Dermis microvascular lymphatic vessel endothelial cell (primary cell): ENCODE data around the gene ASPM. TPM values are rescaled to one million over a fixed set of nuclear protein-coding genes. Genes with fewer than 3 reads are reported as not detected.
A peak's percentile ranks its signal among the peaks of the same experiment; 100 is the strongest.

Experiments used
- DNase-seq, 2 donors: peaks; one replicate each; pipeline versions ENCODE4 v3.0.0 to v3.0.0-alpha.2; 2010; ENCODE audit warnings: low read depth in 2 of 2
- total RNA-seq: library from RNA; depleted of rRNA; stranded (reverse); fragments of >200 nt; gene quantifications from 2 replicates; pipeline ENCODE4 v1.2.1, GENCODE V29; 2014

Gene ASPM, protein sequence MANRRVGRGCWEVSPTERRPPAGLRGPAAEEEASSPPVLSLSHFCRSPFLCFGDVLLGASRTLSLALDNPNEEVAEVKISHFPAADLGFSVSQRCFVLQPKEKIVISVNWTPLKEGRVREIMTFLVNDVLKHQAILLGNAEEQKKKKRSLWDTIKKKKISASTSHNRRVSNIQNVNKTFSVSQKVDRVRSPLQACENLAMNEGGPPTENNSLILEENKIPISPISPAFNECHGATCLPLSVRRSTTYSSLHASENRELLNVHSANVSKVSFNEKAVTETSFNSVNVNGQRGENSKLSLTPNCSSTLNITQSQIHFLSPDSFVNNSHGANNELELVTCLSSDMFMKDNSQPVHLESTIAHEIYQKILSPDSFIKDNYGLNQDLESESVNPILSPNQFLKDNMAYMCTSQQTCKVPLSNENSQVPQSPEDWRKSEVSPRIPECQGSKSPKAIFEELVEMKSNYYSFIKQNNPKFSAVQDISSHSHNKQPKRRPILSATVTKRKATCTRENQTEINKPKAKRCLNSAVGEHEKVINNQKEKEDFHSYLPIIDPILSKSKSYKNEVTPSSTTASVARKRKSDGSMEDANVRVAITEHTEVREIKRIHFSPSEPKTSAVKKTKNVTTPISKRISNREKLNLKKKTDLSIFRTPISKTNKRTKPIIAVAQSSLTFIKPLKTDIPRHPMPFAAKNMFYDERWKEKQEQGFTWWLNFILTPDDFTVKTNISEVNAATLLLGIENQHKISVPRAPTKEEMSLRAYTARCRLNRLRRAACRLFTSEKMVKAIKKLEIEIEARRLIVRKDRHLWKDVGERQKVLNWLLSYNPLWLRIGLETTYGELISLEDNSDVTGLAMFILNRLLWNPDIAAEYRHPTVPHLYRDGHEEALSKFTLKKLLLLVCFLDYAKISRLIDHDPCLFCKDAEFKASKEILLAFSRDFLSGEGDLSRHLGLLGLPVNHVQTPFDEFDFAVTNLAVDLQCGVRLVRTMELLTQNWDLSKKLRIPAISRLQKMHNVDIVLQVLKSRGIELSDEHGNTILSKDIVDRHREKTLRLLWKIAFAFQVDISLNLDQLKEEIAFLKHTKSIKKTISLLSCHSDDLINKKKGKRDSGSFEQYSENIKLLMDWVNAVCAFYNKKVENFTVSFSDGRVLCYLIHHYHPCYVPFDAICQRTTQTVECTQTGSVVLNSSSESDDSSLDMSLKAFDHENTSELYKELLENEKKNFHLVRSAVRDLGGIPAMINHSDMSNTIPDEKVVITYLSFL (N-terminal part only)
- total RNA-seq, result 8.1 and 26.2 TPM in 2 replicates

DNA sequence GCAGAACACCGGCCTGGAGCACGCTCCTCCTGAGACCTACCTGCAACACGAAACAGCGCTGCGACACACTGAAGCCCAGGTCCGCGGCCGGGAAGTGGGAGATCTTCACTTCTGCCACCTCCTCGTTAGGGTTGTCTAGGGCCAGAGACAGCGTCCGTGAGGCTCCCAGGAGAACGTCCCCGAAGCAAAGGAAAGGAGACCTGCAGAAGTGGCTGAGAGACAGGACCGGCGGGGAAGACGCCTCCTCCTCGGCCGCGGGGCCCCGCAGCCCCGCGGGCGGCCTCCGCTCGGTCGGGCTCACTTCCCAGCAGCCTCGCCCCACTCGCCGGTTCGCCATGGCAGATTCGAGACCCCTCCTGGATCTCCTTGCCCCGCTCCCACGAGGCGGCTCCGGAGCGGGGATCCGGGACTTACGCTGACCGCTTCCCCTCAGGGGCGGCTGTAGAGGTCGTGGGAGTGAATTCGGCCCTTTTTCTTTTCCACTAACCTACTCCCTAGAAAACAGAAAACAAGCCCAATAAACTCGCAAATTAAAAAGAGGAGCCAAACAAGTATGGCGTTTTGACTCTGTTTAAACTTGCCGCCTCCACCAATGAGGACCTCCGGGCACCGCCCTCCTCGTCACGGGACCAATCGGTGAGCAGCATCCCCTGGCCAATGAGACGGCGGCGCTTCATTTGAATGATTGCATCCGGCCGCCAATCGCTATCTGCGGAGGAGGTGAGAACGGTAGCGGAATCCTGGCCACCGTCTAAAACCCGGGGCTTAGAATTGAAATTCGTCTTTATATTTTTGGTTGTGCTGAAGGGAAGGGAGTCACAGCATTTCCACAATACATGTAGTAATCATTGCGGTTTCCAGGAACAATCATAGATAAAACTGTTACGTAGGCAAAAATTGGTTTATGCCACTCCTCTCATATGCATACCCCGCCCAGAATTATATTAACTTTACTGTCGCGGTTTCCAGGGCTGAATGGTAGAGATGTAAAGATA is at the start of gene ASPM:
Gene ASPM, minus strand, starts transcription at position 569 of the 995 bp plus-strand sequence. Its CDS starts 232 bp downstream, at position 337.
- peak; percentile 90 to 95 for DNase-seq

DNA sequence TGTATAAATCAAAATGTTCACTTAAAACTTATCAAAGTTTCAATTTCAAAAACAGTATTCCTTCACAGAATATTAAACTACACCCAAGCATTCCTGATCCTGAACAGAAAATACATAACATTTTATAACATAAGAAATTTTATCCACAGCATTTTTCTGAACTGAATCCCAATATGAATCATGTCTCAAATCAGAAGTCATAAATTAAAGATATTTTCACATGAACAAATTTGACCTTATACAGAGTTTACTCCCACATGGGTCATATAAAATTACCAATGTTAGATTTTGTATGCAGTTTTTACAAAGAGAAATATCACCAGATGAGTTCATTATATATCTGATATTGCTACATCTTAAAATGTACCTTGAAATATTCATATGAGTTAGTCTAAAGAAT is 48.6 kb upstream of the ASPM start:
- no peak for DNase-seq

DNA sequence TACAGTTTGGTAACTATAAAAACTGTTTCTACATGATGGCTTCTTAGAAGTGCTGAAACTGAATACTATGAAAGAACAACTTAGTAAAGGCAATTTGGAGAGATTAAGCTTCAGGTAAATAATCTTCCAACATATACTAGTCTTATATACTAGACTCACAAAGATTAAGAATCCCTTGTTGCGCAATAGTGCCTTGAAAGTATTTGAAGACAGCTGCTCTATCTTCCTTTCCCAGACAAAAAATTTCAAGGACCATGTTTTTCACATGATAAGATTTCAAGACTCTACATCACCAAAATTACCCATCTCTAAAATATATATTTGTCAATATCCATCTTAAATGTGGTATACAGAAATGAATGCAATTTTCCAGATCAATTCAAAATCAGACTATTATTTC is 37.7 kb upstream of the ASPM start:
- no peak for DNase-seq

DNA sequence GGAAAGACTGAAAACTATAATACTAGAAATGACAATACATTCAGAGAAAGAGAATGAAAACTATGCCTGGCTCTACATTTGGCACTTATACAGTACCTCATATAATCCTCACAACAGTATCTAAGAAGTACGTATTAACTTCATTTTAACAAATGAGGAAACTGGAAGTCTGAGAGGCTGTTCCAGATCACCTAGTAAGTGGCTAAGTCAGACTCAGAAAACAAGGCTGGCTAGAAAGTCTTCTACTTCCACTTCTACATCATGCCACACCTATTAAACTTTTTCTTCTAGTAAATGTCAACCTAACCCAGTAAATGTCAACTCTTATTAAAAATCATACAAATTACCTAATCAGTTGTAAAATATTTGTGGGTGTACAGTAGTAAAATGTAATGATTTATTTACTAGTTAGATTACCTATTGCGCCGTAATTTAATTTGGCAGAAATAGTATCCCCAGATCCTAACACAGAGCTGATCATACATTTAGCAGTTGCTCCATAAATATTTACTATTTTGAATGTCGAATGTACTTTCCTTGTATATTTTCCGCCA is 36.8 kb upstream of the ASPM start:
- DNase-seq, result no peak

DNA sequence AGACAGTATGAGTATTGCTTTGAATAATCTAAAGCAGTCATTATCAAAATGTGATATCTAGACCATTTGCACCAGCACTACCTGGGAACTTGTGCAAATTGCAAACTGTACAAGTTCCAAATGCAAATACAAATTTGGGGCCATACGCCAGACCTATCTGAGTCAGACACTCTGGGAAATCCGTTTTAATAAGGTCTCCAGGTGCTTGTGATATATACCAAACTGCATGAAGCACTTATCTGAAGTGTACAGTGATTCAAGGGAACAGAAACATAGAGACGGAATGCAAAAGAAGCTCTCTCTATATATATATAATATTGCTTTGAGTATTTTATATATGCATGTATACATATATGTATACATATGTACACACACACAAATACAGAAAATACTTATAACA is 36.2 kb upstream of the ASPM start:
- no peak for DNase-seq

DNA sequence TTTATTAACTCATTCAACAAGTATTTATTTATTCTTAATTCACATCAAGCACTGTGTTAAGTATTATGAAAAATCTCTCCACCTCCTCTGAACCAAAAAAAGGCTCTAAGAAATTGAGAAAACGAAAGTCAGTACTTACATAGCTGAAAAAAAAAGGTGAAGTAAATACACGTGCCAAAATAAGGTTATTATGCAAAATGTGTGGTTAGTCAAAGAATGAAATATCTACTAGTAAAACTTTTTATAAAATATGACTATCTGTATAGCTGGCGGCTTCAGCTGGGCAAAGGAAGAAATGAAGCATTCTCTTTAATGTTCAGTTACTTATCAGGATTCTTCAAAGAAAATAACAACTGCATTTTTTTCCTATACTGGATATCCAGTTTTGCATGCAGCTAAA is 35.5 kb upstream of the ASPM start:
- no peak for DNase-seq

DNA sequence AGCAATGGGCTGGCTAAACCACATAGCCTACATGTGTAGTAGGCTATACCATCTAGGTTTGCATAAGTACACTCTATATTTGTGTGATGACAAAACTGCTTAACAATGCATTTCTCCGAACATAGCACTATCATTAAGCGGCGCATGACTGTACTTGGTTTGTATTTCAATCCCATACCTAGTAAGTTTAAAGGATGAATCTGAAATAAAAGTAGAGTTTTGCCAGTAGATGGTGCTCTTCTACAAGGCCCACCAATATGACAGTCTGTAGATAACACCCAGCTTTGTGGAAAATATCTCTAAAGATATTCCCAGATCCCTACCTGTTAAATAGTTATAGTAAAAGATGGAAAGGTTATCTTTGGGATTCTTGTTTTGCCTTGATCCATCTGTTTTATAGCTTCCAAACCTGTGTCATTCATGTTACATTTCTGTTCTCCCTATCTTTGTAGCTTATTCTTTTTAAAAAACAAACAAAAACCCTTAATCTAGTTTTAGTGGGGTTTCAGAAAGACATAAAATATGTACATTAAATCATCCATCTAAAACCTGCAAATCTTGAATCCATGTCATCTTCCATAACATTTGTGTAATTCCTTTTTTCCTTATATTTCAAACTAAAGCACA is 33.9 kb upstream of the ASPM start:
- DNase-seq, result peak; percentile 48 to 62

DNA sequence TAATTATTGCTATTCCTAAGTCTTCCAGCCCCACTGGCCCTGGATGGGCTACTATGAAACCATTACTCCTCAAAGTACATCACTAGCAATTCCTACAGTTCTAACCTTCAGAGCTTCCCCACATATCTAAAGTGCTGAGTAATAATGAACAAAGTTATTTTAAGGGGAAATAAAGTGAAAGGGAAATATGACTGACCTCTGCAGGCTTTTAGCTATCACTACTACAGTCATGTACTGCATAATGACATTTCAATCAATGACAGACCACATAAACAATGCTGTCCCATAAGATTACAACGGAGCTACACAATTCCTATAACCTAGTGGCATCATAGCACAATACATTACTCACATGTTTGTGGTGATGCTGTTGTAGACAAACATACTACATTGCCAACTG is 32.5 kb upstream of the ASPM start:
- DNase-seq, result peak in 1 of 2 donors; percentile 47

DNA sequence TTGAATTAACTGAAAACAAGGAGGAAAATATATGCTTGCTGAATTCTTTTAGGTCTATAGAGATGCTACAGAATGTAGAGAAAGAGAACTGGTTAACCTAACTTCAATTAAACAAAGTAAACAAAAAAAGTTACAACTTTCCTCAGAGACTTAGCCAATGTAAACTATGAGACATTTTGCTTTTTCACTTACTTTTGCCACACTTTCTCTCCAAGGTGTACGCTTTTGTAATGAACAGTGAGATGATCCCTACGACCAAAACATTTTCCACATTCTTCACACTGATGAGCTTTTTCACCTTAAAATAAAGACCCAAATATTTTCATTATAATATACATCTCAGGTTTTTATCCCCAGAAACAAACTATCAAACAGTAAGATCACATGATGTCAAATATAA is 28.3 kb upstream of the ASPM start:
- no peak for DNase-seq

DNA sequence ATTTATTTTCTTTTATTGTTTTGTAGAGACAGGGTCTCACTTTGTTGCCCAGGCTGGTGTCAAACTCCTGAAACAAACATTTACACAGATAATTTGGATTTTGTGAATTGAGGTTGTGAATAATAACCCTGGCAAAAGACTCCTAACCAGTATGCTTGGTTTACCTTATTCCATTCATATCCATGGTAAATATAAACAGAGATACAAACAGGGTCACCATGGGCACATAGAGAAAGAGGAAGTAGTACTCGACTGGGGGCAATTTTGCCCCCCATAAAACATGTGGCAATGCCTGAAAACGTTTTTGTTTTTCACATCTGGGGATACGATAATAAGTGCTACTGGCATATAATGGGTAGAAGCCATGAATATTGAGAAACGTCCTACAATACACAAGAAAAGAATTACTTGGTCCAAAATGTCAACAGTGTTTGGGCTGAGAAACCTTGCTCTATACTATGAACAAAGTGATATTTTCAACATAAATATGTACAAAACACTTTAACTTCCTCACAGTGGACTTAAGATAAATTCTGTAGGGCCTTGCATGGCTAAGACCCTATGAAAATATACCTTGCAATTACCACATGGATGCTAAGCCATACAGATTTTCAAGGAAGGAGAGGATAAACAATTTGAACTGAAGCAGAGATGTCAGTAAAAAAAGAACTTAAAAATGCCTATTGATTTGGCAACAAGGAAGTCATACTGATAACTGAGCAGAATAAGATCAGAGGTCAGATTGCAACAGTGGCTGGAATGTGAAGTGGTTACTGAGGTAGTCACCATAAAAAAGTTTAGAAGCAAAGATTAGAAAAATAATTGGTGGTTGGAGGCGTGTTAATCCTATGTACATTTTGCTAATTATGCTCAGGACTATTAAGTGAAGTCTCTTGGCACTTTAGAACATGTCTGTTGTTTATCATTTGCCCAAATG is 27.4 kb upstream of the ASPM start:
- DNase-seq, result peak in 1 of 2 donors; percentile 17

DNA sequence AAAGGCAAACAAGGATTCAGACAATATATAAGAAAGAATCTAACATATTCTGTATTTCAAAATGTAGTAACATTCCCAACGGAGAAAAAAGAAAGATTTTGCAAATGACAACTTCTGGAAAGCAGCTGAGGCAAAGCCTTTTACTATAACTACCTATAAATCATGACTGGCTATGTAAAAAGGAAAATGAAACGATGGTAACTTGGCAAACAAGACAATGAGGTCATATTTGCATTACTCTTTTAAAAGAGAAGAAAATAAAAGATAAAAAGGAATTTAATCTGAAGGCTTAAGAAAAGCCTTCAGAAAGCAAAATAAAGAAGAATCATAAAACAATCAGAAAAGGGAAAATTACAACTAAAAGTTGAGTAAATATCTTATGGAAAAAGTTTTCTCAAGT is 25.1 kb upstream of the ASPM start:
- no peak for DNase-seq

DNA sequence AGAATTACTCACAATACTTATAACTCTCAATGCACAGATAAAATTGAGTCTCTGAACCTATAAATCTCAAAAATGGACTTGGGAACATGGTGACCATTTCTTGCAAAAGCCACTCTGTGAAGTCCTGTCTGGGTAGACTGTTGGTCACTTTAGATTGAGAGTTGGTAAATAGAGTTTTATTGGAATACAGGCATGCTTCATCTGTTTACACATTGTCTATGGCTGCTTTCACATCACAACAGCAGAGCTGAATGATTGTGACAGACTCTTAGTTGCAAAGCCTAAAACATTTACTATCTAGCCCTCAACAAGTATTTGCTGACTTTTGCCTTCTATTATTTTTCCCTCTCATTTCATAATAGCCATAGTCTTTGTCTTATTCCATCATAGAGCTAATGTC is 24.1 kb upstream of the ASPM start:
- no peak for DNase-seq

DNA sequence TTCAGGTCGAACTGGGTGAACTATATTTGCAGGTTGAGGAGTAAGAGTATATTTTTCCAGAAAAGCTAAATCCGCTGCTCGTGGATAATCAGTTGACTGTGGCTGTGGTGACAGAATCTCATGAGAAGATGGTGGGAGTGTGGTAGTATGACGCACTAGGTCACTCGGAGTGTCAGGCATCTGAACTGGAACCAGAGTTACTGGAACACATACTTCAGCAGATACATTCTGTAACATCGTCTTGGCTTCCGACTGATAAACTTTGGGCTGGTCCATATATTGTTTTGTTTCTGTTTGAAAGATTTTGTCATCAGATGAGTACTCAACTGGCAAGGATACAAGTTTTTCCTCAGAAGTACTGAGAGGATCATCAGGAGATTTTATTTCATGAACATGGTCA is 13.0 kb upstream of the ASPM start:
- DNase-seq, result no peak

DNA sequence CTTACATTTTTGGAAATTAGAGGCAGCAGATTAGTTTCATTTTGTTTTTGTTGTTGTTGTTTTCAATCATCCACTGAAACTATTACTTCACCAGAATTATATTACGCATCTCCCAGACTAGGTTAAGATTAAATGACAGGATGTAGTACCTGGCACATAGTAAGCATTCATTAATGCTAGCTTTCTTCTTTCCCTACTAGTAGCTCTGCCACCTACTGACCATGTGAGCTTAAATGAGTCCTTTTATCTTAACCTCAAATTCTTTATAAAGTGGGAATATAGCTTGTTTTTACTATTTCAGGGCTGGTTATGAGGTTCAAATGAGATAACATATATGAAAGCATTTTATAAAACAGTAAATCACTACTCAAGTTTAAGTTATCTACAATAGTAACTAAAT is 10.2 kb upstream of the ASPM start:
- DNase-seq, result no peak

DNA sequence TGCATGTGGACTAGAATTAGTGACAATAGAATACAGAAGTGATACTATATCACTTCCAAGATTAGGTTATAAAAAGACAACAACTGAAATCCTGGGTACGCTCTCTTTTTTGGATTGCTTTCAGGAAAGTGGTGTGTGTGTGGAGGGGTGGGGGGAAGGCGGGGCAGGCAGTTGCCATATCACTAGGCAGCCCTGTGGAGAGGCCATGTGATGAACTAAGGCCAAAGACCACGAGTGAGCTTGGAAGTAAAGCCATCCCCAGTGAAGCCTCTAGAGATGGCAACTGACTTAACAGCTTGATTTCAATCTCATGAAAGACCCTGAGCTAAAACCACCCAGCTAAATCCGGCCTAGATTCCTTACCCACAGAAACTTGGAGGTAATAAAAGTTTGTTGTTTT is 6.2 kb upstream of the ASPM start:
- DNase-seq, result no peak

DNA sequence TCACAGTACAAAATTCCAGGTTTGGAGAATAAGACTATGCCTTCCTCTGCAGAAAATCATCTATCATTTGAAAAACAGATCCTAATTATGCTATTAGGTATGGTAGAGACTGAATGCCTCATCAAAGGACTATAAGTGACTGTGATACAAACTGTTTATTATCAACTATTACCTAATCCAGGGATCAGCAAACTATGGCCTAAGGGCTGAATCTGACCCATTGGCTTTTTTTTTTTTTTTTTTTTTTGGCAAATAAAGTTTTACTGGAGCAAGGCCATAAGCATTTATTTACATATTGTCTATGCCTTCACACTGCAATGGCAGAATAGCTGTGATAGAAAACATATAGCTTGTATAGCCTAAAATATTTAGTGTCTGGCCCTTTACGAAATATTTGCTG is 4.7 kb upstream of the ASPM start:
- DNase-seq, result no peak

DNA sequence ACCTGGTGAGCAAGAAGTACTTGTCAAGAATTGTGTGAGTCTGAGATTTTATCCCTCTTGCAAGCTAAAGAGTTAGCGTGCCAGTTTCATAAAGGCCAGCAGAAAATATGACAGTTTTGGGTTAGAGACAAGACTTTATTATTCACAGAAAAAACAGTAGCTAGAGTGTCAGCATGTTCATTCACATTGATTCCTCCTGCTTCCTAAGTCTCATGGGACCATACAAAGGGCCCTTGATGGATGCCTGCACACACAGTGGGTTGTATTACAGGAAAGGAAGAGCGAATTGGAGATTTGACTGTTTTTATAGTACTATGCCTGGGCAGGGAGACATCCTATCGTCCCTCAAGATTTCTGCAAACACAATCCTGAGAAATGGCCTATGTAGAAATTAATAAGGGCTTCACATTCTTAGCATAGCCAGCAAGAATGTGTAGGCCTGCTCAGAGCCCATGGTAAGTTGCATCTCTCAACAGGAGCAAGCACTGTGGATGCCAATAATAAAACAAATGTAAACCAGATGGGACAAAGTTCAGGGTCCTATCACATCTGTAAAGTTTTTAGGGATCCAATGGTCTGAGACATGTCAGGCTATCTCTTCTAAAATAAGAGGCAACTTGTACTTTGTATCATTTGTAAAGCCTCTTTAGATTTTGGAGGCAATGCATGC is 4.0 kb upstream of the ASPM start:
- DNase-seq, result no peak

DNA sequence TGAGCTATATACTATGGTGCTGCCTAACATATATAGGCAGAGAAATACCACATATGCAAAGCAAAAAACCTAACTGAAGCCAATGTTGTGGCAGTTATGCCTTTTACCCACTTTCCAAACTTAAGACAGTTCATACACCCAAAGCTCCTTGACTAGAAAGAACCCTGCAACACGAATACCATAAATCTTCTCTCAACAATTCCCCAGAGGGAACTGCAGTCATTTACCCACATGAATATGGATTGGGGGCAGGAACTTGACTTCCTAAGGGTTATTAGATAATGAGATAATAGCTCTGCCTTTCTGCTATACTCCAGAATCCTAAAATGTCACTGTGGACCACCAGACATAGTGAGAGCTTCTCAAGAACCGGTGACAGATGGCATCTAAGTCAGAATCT is 2.9 kb upstream of the ASPM start:
- no peak for DNase-seq
